Measurements from ENCODE around the gene KRT36.

DNA sequence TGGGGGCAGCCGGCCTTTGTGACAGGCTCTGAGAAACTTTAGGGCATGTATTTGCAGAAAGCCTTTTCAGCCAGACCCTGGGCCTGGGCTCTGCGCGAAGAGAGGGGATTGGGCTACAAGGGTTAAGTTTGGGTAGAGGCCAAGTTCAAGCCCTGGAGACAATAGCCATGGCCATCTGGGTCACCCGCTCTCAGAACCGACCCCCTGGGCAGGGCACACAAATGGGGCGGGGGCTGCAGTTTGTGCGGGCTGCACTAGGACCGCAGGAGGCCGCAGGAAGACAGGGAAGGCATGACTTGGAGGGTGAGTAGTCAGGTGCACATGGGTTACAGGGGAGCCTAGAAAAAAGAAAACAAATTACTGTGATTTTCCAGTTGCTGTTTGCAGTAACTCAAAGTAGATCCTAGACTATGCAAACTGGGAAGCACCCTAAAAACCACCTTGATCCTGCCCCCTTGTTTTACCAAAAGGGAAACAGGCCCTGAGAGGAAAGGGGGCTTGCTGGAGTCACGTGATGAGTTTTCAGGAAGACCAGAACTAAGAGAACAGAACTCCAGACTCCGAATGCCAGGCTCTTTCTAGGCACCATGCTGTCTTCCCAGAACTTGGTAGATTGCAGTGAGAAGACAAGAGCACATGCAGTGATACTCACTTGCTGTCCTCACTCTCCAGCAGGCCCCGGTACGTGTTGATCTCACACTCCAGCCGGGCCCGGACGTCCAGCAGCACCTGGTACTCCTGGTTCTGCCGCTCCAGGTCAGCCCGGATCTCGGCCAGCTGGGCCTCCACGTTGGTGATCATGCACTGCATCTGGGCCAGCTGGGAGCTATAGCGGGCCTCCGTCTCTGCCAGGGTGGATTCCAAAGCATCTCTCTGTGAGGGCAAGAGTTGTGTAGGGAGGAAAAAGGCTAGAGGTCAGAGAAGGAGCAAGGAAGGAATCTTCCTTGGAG, 12.6 kb downstream of the KRT36 start:
- TF ChIP-seq, protein P1, sequence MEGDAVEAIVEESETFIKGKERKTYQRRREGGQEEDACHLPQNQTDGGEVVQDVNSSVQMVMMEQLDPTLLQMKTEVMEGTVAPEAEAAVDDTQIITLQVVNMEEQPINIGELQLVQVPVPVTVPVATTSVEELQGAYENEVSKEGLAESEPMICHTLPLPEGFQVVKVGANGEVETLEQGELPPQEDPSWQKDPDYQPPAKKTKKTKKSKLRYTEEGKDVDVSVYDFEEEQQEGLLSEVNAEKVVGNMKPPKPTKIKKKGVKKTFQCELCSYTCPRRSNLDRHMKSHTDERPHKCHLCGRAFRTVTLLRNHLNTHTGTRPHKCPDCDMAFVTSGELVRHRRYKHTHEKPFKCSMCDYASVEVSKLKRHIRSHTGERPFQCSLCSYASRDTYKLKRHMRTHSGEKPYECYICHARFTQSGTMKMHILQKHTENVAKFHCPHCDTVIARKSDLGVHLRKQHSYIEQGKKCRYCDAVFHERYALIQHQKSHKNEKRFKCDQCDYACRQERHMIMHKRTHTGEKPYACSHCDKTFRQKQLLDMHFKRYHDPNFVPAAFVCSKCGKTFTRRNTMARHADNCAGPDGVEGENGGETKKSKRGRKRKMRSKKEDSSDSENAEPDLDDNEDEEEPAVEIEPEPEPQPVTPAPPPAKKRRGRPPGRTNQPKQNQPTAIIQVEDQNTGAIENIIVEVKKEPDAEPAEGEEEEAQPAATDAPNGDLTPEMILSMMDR (IDR thresholded peaks at IDR 0.05) = no peak
- no peak for TF ChIP-seq POLR2AphosphoS5 (IDR thresholded peaks at IDR 0.05)
